ENCODE results near the gene TARM1. TPM values are rescaled to one million over a fixed set of nuclear protein-coding genes. Genes with fewer than 3 reads are reported as not detected.

The TARM1 gene
- total RNA-seq: not detected

DNA sequence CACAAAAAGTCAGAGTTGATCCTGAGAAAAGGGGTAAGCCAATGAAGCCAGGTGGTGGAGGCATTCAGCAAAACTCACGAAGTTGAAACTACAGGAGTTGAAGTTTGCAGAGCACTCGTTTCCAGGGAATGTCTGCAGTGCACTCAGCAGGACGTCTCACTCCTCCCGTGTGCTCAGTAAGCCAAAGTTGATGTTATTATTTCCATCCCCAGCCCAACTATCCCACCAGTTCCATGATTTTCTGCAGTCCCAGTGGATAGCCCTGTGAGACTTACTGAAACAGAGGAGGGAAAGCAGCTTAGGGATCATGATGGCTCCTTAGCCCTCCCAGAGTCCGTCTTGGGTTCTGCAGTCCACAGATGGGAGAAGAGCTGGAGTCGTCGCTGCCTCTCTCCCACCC, at the start of gene TARM1:
TARM1 (minus strand) TSS at position 334 of the 400 bp plus-strand sequence; CDS start at position 309, 25 bp downstream.
- H3K27me3 ChIP-seq (ENCODE audit: control insufficient read depth in 3 of 3, insufficient read depth in 3 of 3, low read length in 3 of 3): peaks cover 0 to 4% (median 0%) of the 10 kb centered on the region in 3 donors
- H3K9me3 ChIP-seq (ENCODE audit: control insufficient read depth in 3 of 3, low read length in 3 of 3): peaks cover 2 to 6% (median 5%) of the 10 kb centered on the region in 3 donors
- H3K27ac ChIP-seq (ENCODE audit: low read depth, low read length): no peak within 1 kb of the TSS
- no peaks in the 10 kb centered on the region for H3K4me1 ChIP-seq (ENCODE audit: control insufficient read depth in 3 of 3, insufficient read depth in 3 of 3, low read length in 3 of 3)
- no peak within 1 kb of the TSS for H3K9ac ChIP-seq (ENCODE audit: low read depth in 1 of 3, low read length in 3 of 3)
- H3K4me3 ChIP-seq (ENCODE audit: low read length in 3 of 3): no peak within 1 kb of the TSS
- H3K36me3 ChIP-seq (ENCODE audit: control insufficient read depth in 3 of 3, insufficient read depth in 3 of 3, low read length in 3 of 3): no peaks in the 10 kb centered on the region

DNA sequence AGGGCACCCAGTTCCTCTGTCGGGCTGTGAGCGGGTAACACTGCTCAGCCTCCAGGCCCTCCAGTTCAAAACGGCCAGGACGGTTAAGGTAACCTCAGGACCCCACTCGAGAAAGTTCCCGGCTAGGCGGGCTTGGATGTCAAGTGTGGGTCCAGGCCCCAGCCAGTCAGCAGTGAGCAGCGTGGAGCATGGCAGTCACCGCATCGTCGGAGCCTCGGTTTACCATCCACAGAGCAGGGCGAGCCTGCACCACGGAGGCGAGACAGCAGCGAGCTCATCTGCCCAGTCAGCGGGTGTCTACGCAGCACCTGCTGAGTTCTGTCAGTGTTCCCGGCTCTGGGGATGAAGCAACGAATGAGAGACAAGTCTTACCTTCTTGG, 48.4 kb upstream of the TARM1 start:
- H3K27ac ChIP-seq (ENCODE audit: low read depth, low read length): no peak overlapping the region
- H3K9ac ChIP-seq (ENCODE audit: low read depth in 1 of 3, low read length in 3 of 3): no peak overlapping the region
- peaks cover 49 to 54% (median 54%) of the 10 kb centered on the region in 3 donors for H3K36me3 ChIP-seq (ENCODE audit: control insufficient read depth in 3 of 3, insufficient read depth in 3 of 3, low read length in 3 of 3)
- H3K4me3 ChIP-seq (ENCODE audit: low read length in 3 of 3): no peak overlapping the region
- no peaks in the 10 kb centered on the region for H3K27me3 ChIP-seq (ENCODE audit: control insufficient read depth in 3 of 3, insufficient read depth in 3 of 3, low read length in 3 of 3)
- H3K9me3 ChIP-seq (ENCODE audit: control insufficient read depth in 3 of 3, low read length in 3 of 3): no peaks in the 10 kb centered on the region
- H3K4me1 ChIP-seq (ENCODE audit: control insufficient read depth in 3 of 3, insufficient read depth in 3 of 3, low read length in 3 of 3): no peaks in the 10 kb centered on the region

GRCh38 chr19:54128796-54129616, 47.8 kb upstream of the TARM1 start:
- Histone ChIP-seq H3K27me3 (ENCODE audit: control insufficient read depth in 3 of 3, insufficient read depth in 3 of 3, low read length in 3 of 3) (no peaks in the 10 kb centered on the region), H3K9me3 (ENCODE audit: control insufficient read depth in 3 of 3, low read length in 3 of 3) (no peaks in the 10 kb centered on the region), H3K4me3 (ENCODE audit: low read length in 3 of 3) (no peak overlapping the region), H3K36me3 (ENCODE audit: control insufficient read depth in 3 of 3, insufficient read depth in 3 of 3, low read length in 3 of 3) (peaks cover 55 to 60% (median 59%) of the 10 kb centered on the region in 3 donors), H3K4me1 (ENCODE audit: control insufficient read depth in 3 of 3, insufficient read depth in 3 of 3, low read length in 3 of 3) (no peaks in the 10 kb centered on the region), H3K27ac (ENCODE audit: low read depth, low read length) (no peak overlapping the region), H3K9ac (ENCODE audit: low read depth in 1 of 3, low read length in 3 of 3) (no peak overlapping the region)

DNA sequence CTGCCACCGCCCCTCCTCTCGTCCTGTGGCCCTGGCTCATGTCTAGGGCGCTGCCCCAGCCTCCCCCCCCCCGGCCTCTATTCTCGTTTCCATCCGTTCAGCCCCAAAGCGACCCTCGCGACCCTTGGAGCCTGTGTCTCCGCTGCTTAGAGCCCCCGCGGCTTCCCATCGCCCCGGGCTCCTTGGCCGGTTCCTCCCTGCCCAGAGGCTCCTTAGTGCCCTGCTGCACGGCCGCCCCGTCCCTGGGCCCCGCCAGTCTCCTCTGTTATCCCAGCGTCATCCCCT, 47.2 kb upstream of the TARM1 start:
- H3K27me3 ChIP-seq (ENCODE audit: control insufficient read depth in 3 of 3, insufficient read depth in 3 of 3, low read length in 3 of 3): no peaks in the 10 kb centered on the region
- H3K9ac ChIP-seq (ENCODE audit: low read depth in 1 of 3, low read length in 3 of 3): no peak overlapping the region
- H3K36me3 ChIP-seq (ENCODE audit: control insufficient read depth in 3 of 3, insufficient read depth in 3 of 3, low read length in 3 of 3): peaks cover 61 to 66% (median 65%) of the 10 kb centered on the region in 3 donors
- H3K4me3 ChIP-seq (ENCODE audit: low read length in 3 of 3): no peak overlapping the region
- no peaks in the 10 kb centered on the region for H3K4me1 ChIP-seq (ENCODE audit: control insufficient read depth in 3 of 3, insufficient read depth in 3 of 3, low read length in 3 of 3)
- no peak overlapping the region for H3K27ac ChIP-seq (ENCODE audit: low read depth, low read length)
- H3K9me3 ChIP-seq (ENCODE audit: control insufficient read depth in 3 of 3, low read length in 3 of 3): no peaks in the 10 kb centered on the region

GRCh38 chr19:54127688-54128440, 46.7 kb upstream of the TARM1 start:
- Histone ChIP-seq H3K4me3 (ENCODE audit: low read length in 3 of 3) (no peak overlapping the region), H3K9me3 (ENCODE audit: control insufficient read depth in 3 of 3, low read length in 3 of 3) (no peaks in the 10 kb centered on the region), H3K4me1 (ENCODE audit: control insufficient read depth in 3 of 3, insufficient read depth in 3 of 3, low read length in 3 of 3) (no peaks in the 10 kb centered on the region), H3K27ac (ENCODE audit: low read depth, low read length) (no peak overlapping the region), H3K9ac (ENCODE audit: low read depth in 1 of 3, low read length in 3 of 3) (no peak overlapping the region), H3K27me3 (ENCODE audit: control insufficient read depth in 3 of 3, insufficient read depth in 3 of 3, low read length in 3 of 3) (no peaks in the 10 kb centered on the region), H3K36me3 (ENCODE audit: control insufficient read depth in 3 of 3, insufficient read depth in 3 of 3, low read length in 3 of 3) (peaks cover 66 to 71% (median 67%) of the 10 kb centered on the region in 3 donors)

GRCh38 chr19:54125713-54126112, 44.5 kb upstream of the TARM1 start:
- no peaks in the 10 kb centered on the region for H3K9me3 ChIP-seq (ENCODE audit: control insufficient read depth in 3 of 3, low read length in 3 of 3)
- no peaks in the 10 kb centered on the region for H3K27me3 ChIP-seq (ENCODE audit: control insufficient read depth in 3 of 3, insufficient read depth in 3 of 3, low read length in 3 of 3)
- H3K27ac ChIP-seq (ENCODE audit: low read depth, low read length): no peak overlapping the region
- H3K9ac ChIP-seq (ENCODE audit: low read depth in 1 of 3, low read length in 3 of 3): no peak overlapping the region
- no peaks in the 10 kb centered on the region for H3K4me1 ChIP-seq (ENCODE audit: control insufficient read depth in 3 of 3, insufficient read depth in 3 of 3, low read length in 3 of 3)
- no peak overlapping the region for H3K4me3 ChIP-seq (ENCODE audit: low read length in 3 of 3)
- H3K36me3 ChIP-seq (ENCODE audit: control insufficient read depth in 3 of 3, insufficient read depth in 3 of 3, low read length in 3 of 3): peaks cover 72 to 77% (median 77%) of the 10 kb centered on the region in 3 donors

- Histone ChIP-seq H3K9ac (ENCODE audit: low read depth in 1 of 3, low read length in 3 of 3) (no peak overlapping the region), H3K36me3 (ENCODE audit: control insufficient read depth in 3 of 3, insufficient read depth in 3 of 3, low read length in 3 of 3) (peaks cover 79 to 85% (median 82%) of the 10 kb centered on the region in 3 donors), H3K27ac (ENCODE audit: low read depth, low read length) (no peak overlapping the region), H3K4me1 (ENCODE audit: control insufficient read depth in 3 of 3, insufficient read depth in 3 of 3, low read length in 3 of 3) (no peaks in the 10 kb centered on the region), H3K4me3 (ENCODE audit: low read length in 3 of 3) (no peak overlapping the region), H3K27me3 (ENCODE audit: control insufficient read depth in 3 of 3, insufficient read depth in 3 of 3, low read length in 3 of 3) (no peaks in the 10 kb centered on the region), H3K9me3 (ENCODE audit: control insufficient read depth in 3 of 3, low read length in 3 of 3) (no peaks in the 10 kb centered on the region)
Observed at GRCh38 chr19:54124393-54124792, 43.2 kb upstream of the TARM1 start.

DNA sequence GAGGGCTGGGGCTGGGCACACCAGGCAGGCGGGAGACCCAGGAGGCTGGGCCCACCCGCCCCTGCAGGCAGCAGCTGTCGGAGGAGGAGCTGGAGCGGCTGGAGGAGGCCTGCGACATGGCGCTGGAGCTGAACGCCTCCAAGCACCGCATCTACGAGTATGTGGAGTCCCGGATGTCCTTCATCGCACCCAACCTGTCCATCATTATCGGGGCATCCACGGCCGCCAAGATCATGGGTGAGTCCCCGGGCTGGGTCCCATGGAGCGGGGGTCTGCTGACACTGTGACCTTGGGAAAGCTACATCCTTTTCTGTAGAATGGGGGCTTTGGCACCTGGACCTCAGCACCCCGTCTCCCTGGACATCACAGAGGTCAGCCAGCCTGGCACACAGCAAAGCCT, 42.5 kb upstream of the TARM1 start:
- Histone ChIP-seq H3K36me3 (ENCODE audit: control insufficient read depth in 3 of 3, insufficient read depth in 3 of 3, low read length in 3 of 3) (peaks cover 75 to 80% (median 77%) of the 10 kb centered on the region in 3 donors), H3K9me3 (ENCODE audit: control insufficient read depth in 3 of 3, low read length in 3 of 3) (no peaks in the 10 kb centered on the region)

GRCh38 chr19:54121259-54121658, 40.1 kb upstream of the TARM1 start:
- Histone ChIP-seq H3K27ac (ENCODE audit: low read depth, low read length) (no peak overlapping the region), H3K4me3 (ENCODE audit: low read length in 3 of 3) (no peak overlapping the region), H3K4me1 (ENCODE audit: control insufficient read depth in 3 of 3, insufficient read depth in 3 of 3, low read length in 3 of 3) (peaks cover 5 to 10% (median 7%) of the 10 kb centered on the region in 3 donors), H3K27me3 (ENCODE audit: control insufficient read depth in 3 of 3, insufficient read depth in 3 of 3, low read length in 3 of 3) (no peaks in the 10 kb centered on the region), H3K9me3 (ENCODE audit: control insufficient read depth in 3 of 3, low read length in 3 of 3) (no peaks in the 10 kb centered on the region), H3K36me3 (ENCODE audit: control insufficient read depth in 3 of 3, insufficient read depth in 3 of 3, low read length in 3 of 3) (peaks cover 64 to 67% (median 65%) of the 10 kb centered on the region in 3 donors), H3K9ac (ENCODE audit: low read depth in 1 of 3, low read length in 3 of 3) (no peak overlapping the region)

More for the DNA sequence above, 42.5 kb upstream of the TARM1 start:
- Histone ChIP-seq H3K27ac (ENCODE audit: low read depth, low read length) (no peak overlapping the region), H3K27me3 (ENCODE audit: control insufficient read depth in 3 of 3, insufficient read depth in 3 of 3, low read length in 3 of 3) (no peaks in the 10 kb centered on the region), H3K9ac (ENCODE audit: low read depth in 1 of 3, low read length in 3 of 3) (no peak overlapping the region), H3K4me3 (ENCODE audit: low read length in 3 of 3) (no peak overlapping the region), H3K4me1 (ENCODE audit: control insufficient read depth in 3 of 3, insufficient read depth in 3 of 3, low read length in 3 of 3) (no peaks in the 10 kb centered on the region)
